OCI-LY1 (cell line): ENCODE measurements around the gene CHODL.

ENCODE experiments used
- CTCF ChIP-seq: fragments of 200-600 bp; sonication (generic), shearing (Covaris generic); IDR thresholded peaks from 2 replicates; pipeline ENCODE4 v1.5.1; 2017; ENCODE audit warnings: mild to moderate bottlenecking, antibody characterized with exemption, low read length, moderate library complexity, mixed read lengths
- EZH2 ChIP-seq: fragments of 200-600 bp; sonication (generic), shearing (Covaris generic); IDR thresholded peaks from 2 replicates; pipeline ENCODE4 v1.8.0; 2017; ENCODE audit warnings: borderline replicate concordance, mixed run types, mild to moderate bottlenecking, antibody characterized with exemption, low read length, moderate library complexity, mixed read lengths

DNA sequence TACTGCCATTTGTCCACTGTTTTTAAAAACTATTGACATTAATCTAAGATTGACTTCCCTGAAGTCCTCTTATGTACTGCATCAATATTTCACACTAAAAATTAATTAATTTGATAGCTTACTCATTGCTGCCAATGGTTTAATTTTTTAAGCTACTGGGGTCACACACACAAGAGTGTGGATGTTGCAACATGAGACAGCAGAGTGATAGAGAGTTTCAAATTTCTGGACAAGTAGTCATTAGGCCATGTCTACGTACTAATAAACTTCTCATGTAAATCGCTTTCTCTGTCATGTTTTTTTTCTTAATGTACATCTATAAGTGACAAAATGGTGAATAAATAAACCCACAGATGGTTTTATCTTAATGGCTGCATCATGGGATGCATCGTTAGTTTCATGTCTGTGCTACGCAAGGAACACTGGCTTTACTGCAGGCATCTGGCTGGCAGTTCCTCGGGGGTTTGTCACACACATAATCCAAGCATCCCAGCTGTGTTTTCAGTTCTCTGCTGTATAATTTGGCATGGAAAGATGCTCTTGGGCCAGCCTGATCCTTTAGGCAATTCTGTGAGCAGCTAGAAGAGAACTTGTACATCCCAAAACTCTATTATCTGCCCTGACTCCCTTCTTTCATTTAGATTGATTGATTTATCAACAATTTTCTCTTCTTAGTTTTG lies 16.4 kb upstream of the CHODL start:
- TF ChIP-seq CTCF (no peak), EZH2 (no peak)
